GM19238 (cell line): ENCODE results near the gene PTH2R.
A peak's percentile ranks its signal among the peaks of the same experiment; 100 is the strongest.
"Not testable (repeated sequence)": the region's sequence is repeated elsewhere in the genome, so short reads cannot be mapped to it uniquely, and the experiment has no call there.

Experiments
- DNase-seq: peaks from one replicate; pipeline ENCODE4 v3.0.0; 2011; ENCODE audit warnings: low spot score; ENCODE audit not compliant: insufficient read length

PTH2R gene

GRCh38 chr2:208392300-208392699, 14.3 kb upstream of the PTH2R start:
- DNase-seq = no peak

- DNase-seq = not testable (repeated sequence)
Measured at GRCh38 chr2:208396796-208397195, 9.8 kb upstream of the PTH2R start.

DNA sequence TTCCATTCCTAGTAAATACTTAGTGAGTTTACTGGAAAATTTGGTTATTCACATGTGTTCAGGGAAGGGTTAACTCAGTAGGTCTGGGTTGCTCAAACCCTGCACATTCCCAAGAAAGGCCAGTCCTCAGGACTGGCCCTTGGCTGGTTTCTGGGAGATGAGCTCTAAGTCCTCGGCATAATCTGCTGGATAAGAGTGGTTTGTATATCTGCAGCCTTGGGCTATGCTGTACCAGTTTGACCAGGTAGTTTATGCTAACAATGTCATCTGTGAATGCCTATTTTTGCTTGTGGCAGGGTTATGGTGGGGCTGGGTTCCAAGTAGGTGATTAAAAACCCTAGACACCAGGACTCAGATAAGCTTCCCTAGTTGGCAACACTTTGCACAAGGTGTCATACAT, 7.4 kb upstream of the PTH2R start:
- no peak for DNase-seq

DNA sequence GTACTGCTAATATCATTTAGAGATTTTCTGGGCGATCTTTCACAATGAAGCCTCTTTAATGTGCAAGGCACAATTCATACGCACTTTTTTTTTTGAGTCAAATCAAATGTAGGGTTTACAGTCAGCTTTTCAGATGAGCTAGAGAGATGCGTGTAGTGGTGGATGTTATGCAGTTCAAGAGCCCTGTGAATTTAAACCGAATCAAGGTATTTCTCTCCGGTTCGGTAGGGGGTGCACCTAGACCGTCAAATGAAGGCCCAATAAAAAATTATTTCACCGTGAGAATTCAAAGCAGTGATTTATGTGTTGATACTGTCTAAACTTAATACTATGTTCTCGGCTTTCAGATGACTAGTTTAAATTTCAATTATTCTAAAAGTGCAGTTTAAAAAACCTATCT, 1.1 kb downstream of the PTH2R start:
- DNase-seq = no peak

DNA sequence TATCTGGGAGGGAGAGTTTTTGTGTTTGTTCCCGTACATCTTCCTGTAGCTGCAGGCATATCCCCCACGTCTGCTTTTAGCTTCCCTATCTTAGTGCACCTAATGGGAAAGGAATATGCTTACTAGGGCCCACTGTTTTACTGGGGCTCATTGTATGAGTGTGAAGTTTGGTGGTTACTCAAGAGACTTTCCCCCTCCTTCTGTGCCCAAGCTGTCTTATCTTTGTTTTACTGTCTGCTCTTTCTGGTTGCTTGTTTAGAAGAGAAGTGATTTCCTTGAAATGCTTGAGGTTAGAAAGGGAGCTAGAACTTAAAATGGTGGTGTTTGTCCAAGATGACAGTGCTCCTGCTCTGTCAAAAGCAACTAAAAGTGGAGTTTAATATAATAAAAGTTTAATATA, 7.3 kb downstream of the PTH2R start:
- DNase-seq = no peak

DNA sequence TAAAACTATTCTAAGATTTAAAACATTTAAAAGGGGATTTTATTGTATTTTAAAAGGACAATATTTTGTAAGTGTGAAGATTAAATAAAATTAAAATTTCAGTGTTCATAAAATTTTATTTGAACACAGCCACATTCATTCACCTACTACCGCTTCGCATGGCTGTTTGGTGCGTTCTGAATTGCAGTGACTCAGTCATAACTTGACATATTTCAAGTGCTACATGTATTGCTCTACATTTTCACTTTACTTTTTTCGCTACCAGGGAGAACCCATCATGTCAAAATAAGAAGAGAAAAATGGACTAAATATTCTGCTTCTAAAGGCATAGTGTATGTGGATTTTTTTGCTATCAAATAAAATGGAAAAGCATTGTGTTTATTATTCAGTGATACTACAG, 8.7 kb downstream of the PTH2R start:
- DNase-seq = no peak

GRCh38 chr2:208415897-208416296, 9.3 kb downstream of the PTH2R start:
- no peak for DNase-seq

DNA sequence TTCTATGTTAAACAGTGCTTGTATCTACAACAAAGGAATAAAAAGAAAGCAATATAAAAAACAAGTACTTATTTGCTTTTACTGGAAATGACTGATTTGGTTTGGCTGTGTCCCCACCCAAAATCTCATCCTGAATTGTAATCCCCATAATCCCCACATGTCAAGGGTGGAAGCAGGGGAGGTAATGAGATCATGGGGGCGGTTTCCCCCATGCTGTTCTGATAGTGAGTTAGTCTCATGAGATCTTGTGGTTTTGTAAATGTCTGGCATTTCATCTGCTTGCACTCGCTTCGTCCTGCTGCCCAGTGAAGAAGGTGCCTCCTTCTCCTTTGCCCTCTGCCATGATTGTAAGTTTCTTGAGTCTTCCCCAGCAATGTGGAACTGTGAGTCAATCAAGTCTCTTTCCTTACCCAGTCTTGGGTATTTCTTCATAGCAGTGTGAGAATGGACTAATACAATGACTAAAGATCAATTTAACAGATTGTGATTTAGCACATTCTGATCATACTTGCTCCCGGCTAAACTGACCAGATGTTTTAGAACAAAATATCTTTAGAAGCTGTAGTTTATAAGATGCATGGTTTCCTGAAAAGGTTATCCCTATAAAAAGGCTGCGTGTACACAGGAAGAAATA, 19.9 kb downstream of the PTH2R start:
- no peak for DNase-seq

- DNase-seq = no peak
Measured at GRCh38 chr2:208437755-208438154, 31.2 kb downstream of the PTH2R start.

DNA sequence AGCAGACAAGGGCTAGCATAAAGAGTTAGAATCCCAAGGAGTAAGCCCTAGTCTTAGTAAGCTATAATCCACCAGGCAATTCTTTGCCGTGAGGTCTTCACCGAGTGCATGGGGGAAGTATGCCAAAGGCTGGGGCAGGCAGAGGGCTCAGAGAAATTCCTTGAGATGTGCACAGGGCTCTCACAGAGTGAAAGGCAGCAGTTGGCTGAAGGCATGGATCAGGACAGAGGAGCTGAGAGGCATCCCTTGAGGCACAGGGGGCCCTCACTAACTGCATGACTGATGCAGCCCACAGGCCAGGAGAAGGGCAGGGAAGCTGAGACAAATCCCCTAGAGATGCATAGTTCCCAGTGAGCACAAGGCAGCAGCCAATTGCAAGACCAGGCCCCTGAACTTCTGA, 34.1 kb downstream of the PTH2R start:
- no peak for DNase-seq

DNA sequence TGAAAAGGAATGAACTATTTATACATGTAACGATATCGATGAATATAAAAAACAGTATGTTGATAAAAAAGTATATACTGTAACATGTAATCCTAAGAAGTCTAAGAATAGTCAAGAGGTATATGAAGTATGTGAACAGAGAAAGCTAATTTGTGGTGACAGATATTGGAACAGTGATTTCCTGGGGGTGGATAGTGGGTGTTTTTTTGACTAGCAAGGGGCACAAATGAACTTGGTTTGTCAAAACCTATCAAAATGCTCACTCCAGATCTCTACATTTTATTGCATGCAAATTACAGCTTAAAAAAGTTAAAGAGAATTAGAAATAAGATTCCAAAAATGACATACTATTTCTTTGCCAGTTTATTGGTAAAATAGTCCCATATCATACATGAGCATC, 35.4 kb downstream of the PTH2R start:
- DNase-seq = no peak

GRCh38 chr2:208447447-208447846, 40.9 kb downstream of the PTH2R start:
- DNase-seq = not testable (repeated sequence)

- DNase-seq = no peak
Measured at GRCh38 chr2:208451061-208451460, 44.5 kb downstream of the PTH2R start.

DNA sequence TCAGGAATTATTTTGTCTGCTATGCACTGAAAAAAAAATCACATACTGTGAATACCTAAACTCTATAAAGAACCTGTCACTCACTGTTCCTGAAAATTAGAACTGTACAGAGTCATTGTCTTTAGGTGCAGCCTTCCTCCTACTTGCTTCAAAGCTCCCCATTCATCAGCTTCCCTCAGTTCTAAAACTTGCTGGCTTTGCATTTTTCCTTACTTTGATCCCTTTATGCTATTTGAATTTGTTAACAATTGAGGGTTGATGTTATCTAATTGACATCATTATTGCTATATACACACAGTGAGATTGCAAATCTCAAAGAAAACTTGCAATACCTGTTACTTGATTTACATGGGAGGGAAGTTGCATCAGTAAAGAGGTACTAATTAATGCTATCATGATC, 48.3 kb downstream of the PTH2R start:
- no peak for DNase-seq

DNA sequence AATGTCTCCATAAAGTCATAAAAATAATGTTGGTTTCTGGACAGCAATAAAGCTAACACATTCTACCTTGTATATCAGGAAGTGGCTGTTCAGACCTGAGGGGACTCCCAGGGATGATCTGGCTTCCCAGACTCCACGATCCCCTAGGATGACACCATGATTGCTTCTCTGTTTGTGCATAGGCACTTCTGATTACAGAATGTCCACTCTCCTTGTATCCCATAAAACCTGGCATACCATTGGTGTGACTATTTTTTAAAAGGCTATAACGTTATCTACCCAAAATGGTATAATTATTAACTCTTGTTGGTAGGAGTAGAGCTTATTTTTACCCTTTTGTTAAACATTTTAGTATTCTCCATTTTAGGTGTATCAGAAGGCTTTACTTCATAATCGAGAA, 57.1 kb downstream of the PTH2R start:
- no peak for DNase-seq

- DNase-seq = no peak
Measured at GRCh38 chr2:208464205-208464604, 57.6 kb downstream of the PTH2R start.

DNA sequence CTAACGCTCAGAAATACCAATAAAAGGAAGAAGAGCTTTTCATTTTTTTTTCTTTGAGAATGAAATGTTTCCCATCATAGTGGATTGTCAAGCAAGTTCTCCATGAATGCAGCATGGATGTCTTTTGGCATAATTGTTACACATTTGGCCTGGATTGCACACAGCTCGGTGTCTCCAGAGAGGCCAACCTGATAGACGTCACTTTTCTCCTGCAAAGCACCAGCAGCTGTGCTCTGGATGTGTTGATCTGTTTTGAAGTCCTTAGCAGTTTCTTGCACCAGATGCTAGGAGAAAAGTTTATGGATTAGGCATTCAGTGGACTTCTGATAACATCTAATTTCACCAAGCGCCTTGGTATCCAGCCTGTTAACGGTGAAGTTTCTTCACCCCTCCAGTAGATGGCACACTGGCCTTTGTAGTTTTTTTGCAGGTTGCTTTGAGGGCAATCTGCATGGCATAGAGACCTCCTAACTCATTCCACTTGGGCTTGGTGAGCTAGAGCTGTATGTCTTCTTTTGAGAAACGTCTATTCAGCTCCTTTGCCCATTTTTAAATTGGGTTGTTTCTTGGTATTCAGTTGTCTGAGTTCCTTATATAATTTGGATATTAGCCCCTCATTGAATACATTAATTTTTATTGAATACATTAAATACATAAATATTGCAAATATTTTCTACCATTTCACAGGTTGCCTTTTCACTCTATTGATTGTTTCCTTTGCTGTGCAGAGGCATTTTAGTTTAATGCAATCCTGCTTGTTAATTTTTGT, 59.7 kb downstream of the PTH2R start:
- DNase-seq = peak; percentile 5

GRCh38 chr2:208466920-208467298, 60.3 kb downstream of the PTH2R start:
- no peak for DNase-seq

DNA sequence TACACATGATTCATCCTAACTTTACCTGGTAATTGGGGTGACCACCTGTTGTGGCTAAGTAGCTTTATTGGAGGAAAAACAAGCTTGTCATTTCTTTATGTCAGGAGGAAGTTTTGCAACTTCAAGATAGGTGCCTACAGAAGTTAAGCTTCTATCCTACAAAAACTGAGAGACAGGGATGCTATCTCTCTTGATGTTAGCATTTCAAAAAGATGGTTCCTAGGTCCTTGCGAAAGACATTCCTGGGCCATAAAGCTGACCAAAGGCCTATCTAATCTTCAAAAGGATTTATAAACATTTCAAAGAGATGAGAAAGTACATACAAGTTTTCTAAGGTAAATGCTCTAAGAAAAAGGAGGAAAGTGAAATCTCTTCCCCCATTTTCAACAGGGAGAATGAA, 61.0 kb downstream of the PTH2R start:
- no peak for DNase-seq

- DNase-seq = no peak
Measured at GRCh38 chr2:208477741-208478140, 71.1 kb downstream of the PTH2R start.

- no peak for DNase-seq
Measured at GRCh38 chr2:208479342-208479741, 72.8 kb downstream of the PTH2R start.

DNA sequence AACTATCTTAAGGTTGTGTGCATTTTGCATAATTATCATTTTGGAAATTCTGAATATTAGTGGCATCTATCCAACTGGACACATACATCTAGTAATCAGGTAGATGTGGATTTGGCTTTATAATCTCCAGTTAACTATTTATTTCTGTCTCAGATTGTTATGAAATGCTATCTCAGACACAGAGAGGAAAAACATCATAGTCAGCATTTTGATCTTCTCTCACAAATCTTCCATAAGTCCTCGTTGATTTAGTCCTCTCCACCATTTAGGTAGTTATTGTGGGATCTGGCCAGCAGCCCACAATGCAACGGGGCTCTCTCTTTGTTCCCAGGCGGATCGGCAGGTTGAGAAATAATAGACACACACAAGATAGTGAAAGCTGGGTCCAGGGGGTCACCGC, 75.4 kb downstream of the PTH2R start:
- DNase-seq = not testable (repeated sequence)

DNA sequence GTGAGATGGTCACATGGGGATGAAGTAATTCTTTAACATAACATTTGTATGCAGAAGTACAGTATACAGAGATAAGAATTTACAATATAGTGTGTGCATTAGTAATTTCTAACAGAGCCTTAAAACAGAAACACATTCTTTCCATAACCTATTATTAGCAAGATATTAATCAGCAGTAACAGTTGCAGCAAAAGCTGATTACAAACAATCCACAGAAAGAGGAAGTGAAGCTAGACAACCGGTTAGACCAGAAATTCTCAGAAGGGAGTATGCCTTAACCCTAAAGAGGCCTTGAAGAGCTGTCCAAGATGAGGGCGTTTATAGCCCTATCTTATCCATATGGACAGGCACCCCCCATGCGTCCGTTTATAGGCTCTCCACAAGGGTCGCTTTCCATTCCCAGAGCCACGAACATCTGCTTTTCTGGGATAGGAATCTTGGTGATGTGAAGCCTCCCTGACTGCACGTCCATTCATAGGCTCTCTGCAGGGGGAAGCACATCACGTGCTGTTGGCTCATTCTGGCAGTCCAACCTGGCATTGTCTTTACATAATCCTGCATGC, 75.9 kb downstream of the PTH2R start:
- not testable (repeated sequence) for DNase-seq
